ENCODE data around the gene SCAMP2.
A peak's percentile ranks its signal among the peaks of the same experiment; 100 is the strongest.
"Not testable (repeated sequence)": the region's sequence is repeated elsewhere in the genome, so short reads cannot be mapped to it uniquely, and the experiment has no call there.

The SCAMP2 gene

GRCh38 chr15:74889390-74889882, 16.3 kb upstream of the SCAMP2 start:
- no peak for TF ChIP-seq CTCF (IDR thresholded peaks at IDR 0.05; ENCODE audit: low read depth, low read length)
- TF ChIP-seq MAX (IDR thresholded peaks at IDR 0.05; ENCODE audit: low read depth, low read length) = no peak
- TF ChIP-seq MYC (IDR thresholded peaks at IDR 0.05; ENCODE audit: low read depth, low read length) = no peak
- no peak for TF ChIP-seq POLR2A (IDR thresholded peaks at IDR 0.05; ENCODE audit: extremely low read depth, insufficient read length)
- no peak for DNase-seq (ENCODE audit: low read depth)

GRCh38 chr15:74888716-74889115, 15.6 kb upstream of the SCAMP2 start:
- no peak for TF ChIP-seq MYC (IDR thresholded peaks at IDR 0.05; ENCODE audit: low read depth, low read length)
- TF ChIP-seq POLR2A (IDR thresholded peaks at IDR 0.05; ENCODE audit: extremely low read depth, insufficient read length) = no peak
- no peak for TF ChIP-seq CTCF (IDR thresholded peaks at IDR 0.05; ENCODE audit: low read depth, low read length)
- TF ChIP-seq MAX (IDR thresholded peaks at IDR 0.05; ENCODE audit: low read depth, low read length) = no peak
- DNase-seq (ENCODE audit: low read depth) = no peak
- no peak overlapping the region for H3K4me3 ChIP-seq (ENCODE audit: low read depth, low read length)

More at GRCh38 chr15:74889390-74889882, 16.3 kb upstream of the SCAMP2 start:
- H3K4me3 ChIP-seq (ENCODE audit: low read depth, low read length) = peak overlapping the region; percentile 95

- not testable (repeated sequence) for DNase-seq (ENCODE audit: low read depth); H3K4me3 ChIP-seq (ENCODE audit: low read depth, low read length)
These were observed 14.5 kb upstream of the SCAMP2 start for GRCh38 chr15:74887537-74888193.

GRCh38 chr15:74885461-74885860, 12.3 kb upstream of the SCAMP2 start:
- DNase-seq (ENCODE audit: low read depth) = no peak
- TF ChIP-seq MAX (IDR thresholded peaks at IDR 0.05; ENCODE audit: low read depth, low read length) = no peak
- TF ChIP-seq MYC (IDR thresholded peaks at IDR 0.05; ENCODE audit: low read depth, low read length) = no peak

GRCh38 chr15:74884428-74885223, 11.5 kb upstream of the SCAMP2 start:
- TF ChIP-seq POLR2A (IDR thresholded peaks at IDR 0.05; ENCODE audit: extremely low read depth, insufficient read length) (no peak), MYC (IDR thresholded peaks at IDR 0.05; ENCODE audit: low read depth, low read length) (no peak), CTCF (IDR thresholded peaks at IDR 0.05; ENCODE audit: low read depth, low read length) (no peak), MAX (IDR thresholded peaks at IDR 0.05; ENCODE audit: low read depth, low read length) (no peak)
- DNase-seq (ENCODE audit: low read depth) = no peak
- no peak overlapping the region for H3K4me3 ChIP-seq (ENCODE audit: low read depth, low read length)

More at GRCh38 chr15:74885461-74885860, 12.3 kb upstream of the SCAMP2 start:
- H3K4me3 ChIP-seq (ENCODE audit: low read depth, low read length) = no peak overlapping the region

- no peak overlapping the region for H3K4me3 ChIP-seq (ENCODE audit: low read depth, low read length)
- TF ChIP-seq MAX (IDR thresholded peaks at IDR 0.05; ENCODE audit: low read depth, low read length) (no peak), MYC (IDR thresholded peaks at IDR 0.05; ENCODE audit: low read depth, low read length) (no peak), CTCF (IDR thresholded peaks at IDR 0.05; ENCODE audit: low read depth, low read length) (no peak), POLR2A (IDR thresholded peaks at IDR 0.05; ENCODE audit: extremely low read depth, insufficient read length) (no peak)
- DNase-seq (ENCODE audit: low read depth) = no peak
These were observed 9.4 kb upstream of the SCAMP2 start for GRCh38 chr15:74882528-74882927.
